ENCODE measurements around the gene YARS1. TPM values are rescaled to one million over a fixed set of nuclear protein-coding genes. Genes with fewer than 3 reads are reported as not detected.

Gene YARS1
- total and polyA plus RNA-seq, 4 donors = 31.6 to 94.0 (median 52.6) TPM

GRCh38 chr1:32758795-32759430, 58.2 kb downstream of the YARS1 start:
- no peak for TF ChIP-seq HNF4G (IDR thresholded peaks at IDR 0.05)
- TF ChIP-seq HNF4A (conservative IDR thresholded peaks at IDR 0.05) = no peak
- TF ChIP-seq RXRA (IDR thresholded peaks at IDR 0.05) = no peak
- no peak for TF ChIP-seq EGR1 (IDR thresholded peaks at IDR 0.05; ENCODE audit: low read depth in 2 of 2)
- no peak for TF ChIP-seq JUND (IDR thresholded peaks at IDR 0.05)
- TF ChIP-seq FOXA2 (IDR thresholded peaks at IDR 0.05) = no peak
- TF ChIP-seq NR2F2 (IDR thresholded peaks at IDR 0.05) = no peak
- TF ChIP-seq TAF1 (conservative IDR thresholded peaks at IDR 0.05) = no peak
- no peak for TF ChIP-seq RAD21 (IDR thresholded peaks at IDR 0.05)
- 91% methylated on average over 1 of the region's 1 CpG for WGBS
- Histone ChIP-seq H3K9me3 (ENCODE audit: control insufficient read depth in 4 of 4, low read length in 3 of 4) (no peaks in the 10 kb centered on the region), H3K27me3 (ENCODE audit: control insufficient read depth in 4 of 4, insufficient read depth in 4 of 4, low read length in 3 of 4) (no peaks in the 10 kb centered on the region), H3K4me1 (ENCODE audit: control insufficient read depth in 4 of 4, insufficient read depth in 4 of 4, low read length in 3 of 4) (peaks cover 12 to 25% (median 14%) of the 10 kb centered on the region in 4 donors), H3K27ac (ENCODE audit: low read depth in 1 of 2, low read length in 2 of 2) (peak overlapping the region; percentile 33 to 34), H3K4me3 (ENCODE audit: low read depth in 1 of 3, low read length in 3 of 3) (no peak overlapping the region), H3K36me3 (ENCODE audit: control insufficient read depth in 4 of 4, insufficient read depth in 3 of 4, low read depth in 1 of 4, low read length in 3 of 4) (no peaks in the 10 kb centered on the region), H3K9ac (ENCODE audit: low read depth in 1 of 2, low read length in 2 of 2) (peak overlapping the region in 1 of 2 donors; percentile 14)
- DNase-seq (ENCODE audit: low spot score) = no peak

GRCh38 chr1:32758177-32758794, 58.9 kb downstream of the YARS1 start:
- H3K27me3 ChIP-seq (ENCODE audit: control insufficient read depth in 4 of 4, insufficient read depth in 4 of 4, low read length in 3 of 4) = no peaks in the 10 kb centered on the region
- H3K9ac ChIP-seq (ENCODE audit: low read depth in 1 of 2, low read length in 2 of 2) = no peak overlapping the region
- H3K9me3 ChIP-seq (ENCODE audit: control insufficient read depth in 4 of 4, low read length in 3 of 4) = no peaks in the 10 kb centered on the region
- H3K4me1 ChIP-seq (ENCODE audit: control insufficient read depth in 4 of 4, insufficient read depth in 4 of 4, low read length in 3 of 4) = peaks cover 12 to 29% (median 18%) of the 10 kb centered on the region in 4 donors
- H3K27ac ChIP-seq (ENCODE audit: low read depth in 1 of 2, low read length in 2 of 2) = peak overlapping the region in 1 of 2 donors; percentile 33
- H3K36me3 ChIP-seq (ENCODE audit: control insufficient read depth in 4 of 4, insufficient read depth in 3 of 4, low read depth in 1 of 4, low read length in 3 of 4) = no peaks in the 10 kb centered on the region
- 73% methylated on average over 7 of the region's 7 CpGs for WGBS
- no peak overlapping the region for H3K4me3 ChIP-seq (ENCODE audit: low read depth in 1 of 3, low read length in 3 of 3)
- TF ChIP-seq GABPA (IDR thresholded peaks at IDR 0.05 in 1 of 2, conservative IDR thresholded peaks at IDR 0.05 in 1 of 2) (no peak), HNF4A (conservative IDR thresholded peaks at IDR 0.05) (no peak), TAF1 (conservative IDR thresholded peaks at IDR 0.05) (no peak), RAD21 (IDR thresholded peaks at IDR 0.05) (no peak), REST (IDR thresholded peaks at IDR 0.05) (no peak), FOXA2 (IDR thresholded peaks at IDR 0.05) (no peak), FOXA1 (IDR thresholded peaks at IDR 0.05) (no peak), JUND (IDR thresholded peaks at IDR 0.05) (no peak), EGR1 (IDR thresholded peaks at IDR 0.05; ENCODE audit: low read depth in 2 of 2) (no peak), RXRA (IDR thresholded peaks at IDR 0.05) (no peak), MAX (IDR thresholded peaks at IDR 0.05) (no peak), NR2F2 (IDR thresholded peaks at IDR 0.05) (no peak), HNF4G (IDR thresholded peaks at IDR 0.05) (no peak), SP1 (IDR thresholded peaks at IDR 0.05) (no peak), YY1 (IDR thresholded peaks at IDR 0.05) (no peak)
- TF ChIP-seq, protein P1, sequence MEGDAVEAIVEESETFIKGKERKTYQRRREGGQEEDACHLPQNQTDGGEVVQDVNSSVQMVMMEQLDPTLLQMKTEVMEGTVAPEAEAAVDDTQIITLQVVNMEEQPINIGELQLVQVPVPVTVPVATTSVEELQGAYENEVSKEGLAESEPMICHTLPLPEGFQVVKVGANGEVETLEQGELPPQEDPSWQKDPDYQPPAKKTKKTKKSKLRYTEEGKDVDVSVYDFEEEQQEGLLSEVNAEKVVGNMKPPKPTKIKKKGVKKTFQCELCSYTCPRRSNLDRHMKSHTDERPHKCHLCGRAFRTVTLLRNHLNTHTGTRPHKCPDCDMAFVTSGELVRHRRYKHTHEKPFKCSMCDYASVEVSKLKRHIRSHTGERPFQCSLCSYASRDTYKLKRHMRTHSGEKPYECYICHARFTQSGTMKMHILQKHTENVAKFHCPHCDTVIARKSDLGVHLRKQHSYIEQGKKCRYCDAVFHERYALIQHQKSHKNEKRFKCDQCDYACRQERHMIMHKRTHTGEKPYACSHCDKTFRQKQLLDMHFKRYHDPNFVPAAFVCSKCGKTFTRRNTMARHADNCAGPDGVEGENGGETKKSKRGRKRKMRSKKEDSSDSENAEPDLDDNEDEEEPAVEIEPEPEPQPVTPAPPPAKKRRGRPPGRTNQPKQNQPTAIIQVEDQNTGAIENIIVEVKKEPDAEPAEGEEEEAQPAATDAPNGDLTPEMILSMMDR (IDR thresholded peaks at IDR 0.05; ENCODE audit: low read depth, low read length, missing input control) = no peak
- TF ChIP-seq, protein P2, sequence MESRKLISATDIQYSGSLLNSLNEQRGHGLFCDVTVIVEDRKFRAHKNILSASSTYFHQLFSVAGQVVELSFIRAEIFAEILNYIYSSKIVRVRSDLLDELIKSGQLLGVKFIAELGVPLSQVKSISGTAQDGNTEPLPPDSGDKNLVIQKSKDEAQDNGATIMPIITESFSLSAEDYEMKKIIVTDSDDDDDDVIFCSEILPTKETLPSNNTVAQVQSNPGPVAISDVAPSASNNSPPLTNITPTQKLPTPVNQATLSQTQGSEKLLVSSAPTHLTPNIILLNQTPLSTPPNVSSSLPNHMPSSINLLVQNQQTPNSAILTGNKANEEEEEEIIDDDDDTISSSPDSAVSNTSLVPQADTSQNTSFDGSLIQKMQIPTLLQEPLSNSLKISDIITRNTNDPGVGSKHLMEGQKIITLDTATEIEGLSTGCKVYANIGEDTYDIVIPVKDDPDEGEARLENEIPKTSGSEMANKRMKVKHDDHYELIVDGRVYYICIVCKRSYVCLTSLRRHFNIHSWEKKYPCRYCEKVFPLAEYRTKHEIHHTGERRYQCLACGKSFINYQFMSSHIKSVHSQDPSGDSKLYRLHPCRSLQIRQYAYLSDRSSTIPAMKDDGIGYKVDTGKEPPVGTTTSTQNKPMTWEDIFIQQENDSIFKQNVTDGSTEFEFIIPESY (IDR thresholded peaks at IDR 0.05) = no peak
- TF ChIP-seq, protein P3, sequence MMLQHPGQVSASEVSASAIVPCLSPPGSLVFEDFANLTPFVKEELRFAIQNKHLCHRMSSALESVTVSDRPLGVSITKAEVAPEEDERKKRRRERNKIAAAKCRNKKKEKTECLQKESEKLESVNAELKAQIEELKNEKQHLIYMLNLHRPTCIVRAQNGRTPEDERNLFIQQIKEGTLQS (IDR thresholded peaks at IDR 0.05) = no peak
- no peak for DNase-seq (ENCODE audit: low spot score)

Data from liver (tissue), 9 donors.